Measurements from ENCODE around the gene EPHB2. TPM values are rescaled to one million over a fixed set of nuclear protein-coding genes. Genes with fewer than 3 reads are reported as not detected.

The EPHB2 gene
- total RNA-seq, 4 donors from 2014 or later, result 7.2 to 12.6 (median 9.1) TPM

DNA sequence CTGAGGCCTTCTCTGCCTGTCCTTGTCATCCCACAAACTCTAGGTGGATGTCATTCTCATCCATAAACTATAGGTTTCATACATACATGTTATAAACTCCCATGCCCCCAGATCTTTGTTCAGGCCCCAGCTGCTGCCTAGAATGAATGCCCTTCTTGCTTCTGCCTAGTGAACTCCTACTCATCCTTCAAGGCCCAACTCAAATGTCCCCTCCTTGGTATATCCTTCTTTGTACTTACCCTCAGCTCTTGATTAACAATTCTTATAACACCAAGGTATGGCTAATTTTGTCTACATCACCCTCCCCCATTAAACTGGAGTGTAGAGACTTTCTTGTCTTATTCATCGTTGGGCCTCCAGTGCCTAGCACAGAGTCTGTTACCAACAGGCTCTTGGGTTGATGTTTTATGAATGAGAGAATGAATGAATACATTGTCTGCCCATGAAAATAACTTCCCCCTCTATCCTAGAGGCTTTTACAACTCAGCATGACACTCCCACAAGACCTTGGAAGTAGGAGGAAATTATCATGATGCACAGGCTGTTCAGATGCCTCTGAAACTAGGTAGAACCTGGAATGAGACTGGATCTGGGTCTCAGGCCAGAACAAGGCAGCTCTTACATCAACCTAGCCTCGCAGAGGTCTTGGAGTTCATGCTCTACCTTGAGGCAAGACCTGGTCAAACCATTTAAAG lies 26.9 kb downstream of the EPHB2 start:
- Histone ChIP-seq H3K36me3 (no peaks in the 10 kb centered on the region), H3K27me3 (no peaks in the 10 kb centered on the region), H3K4me1 (peaks cover 0 to 29% (median 5%) of the 10 kb centered on the region in 4 donors), H3K4me3 (no peak overlapping the region), H3K27ac (no peak overlapping the region), H3K9me3 (no peaks in the 10 kb centered on the region)
- TF ChIP-seq POLR2A (IDR thresholded peaks at IDR 0.05) (no peak), EP300 (IDR thresholded peaks at IDR 0.05) (no peak)
- DNase-seq (ENCODE audit: low spot score in 2 of 2), result no peak
- WGBS, 2 donors, result 65 to 69% methylated on average over 2 of the region's 2 CpGs

DNA sequence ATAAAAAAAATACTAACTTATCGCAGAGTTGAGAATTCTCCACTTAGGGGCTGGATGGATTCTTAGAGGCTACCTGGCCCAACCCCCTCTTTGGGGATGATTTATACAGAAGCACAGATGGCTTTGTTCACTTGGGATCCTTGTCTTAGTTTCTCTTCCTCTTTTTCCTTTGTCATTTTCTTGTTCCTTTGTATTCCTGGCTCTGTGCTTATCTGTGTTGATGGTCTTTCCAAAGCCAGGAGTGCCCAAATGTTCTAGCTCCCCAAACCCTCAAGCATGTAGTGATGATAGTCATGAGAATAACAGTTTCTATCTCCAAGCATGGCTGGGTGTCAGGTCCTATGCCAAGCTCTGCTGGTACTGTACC lies 27.4 kb downstream of the EPHB2 start:
- no peak for TF ChIP-seq POLR2A (IDR thresholded peaks at IDR 0.05)
- no peak for TF ChIP-seq EP300 (IDR thresholded peaks at IDR 0.05)
- TF ChIP-seq, protein P1, sequence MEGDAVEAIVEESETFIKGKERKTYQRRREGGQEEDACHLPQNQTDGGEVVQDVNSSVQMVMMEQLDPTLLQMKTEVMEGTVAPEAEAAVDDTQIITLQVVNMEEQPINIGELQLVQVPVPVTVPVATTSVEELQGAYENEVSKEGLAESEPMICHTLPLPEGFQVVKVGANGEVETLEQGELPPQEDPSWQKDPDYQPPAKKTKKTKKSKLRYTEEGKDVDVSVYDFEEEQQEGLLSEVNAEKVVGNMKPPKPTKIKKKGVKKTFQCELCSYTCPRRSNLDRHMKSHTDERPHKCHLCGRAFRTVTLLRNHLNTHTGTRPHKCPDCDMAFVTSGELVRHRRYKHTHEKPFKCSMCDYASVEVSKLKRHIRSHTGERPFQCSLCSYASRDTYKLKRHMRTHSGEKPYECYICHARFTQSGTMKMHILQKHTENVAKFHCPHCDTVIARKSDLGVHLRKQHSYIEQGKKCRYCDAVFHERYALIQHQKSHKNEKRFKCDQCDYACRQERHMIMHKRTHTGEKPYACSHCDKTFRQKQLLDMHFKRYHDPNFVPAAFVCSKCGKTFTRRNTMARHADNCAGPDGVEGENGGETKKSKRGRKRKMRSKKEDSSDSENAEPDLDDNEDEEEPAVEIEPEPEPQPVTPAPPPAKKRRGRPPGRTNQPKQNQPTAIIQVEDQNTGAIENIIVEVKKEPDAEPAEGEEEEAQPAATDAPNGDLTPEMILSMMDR (IDR thresholded peaks at IDR 0.05), result no peak
- H3K36me3 ChIP-seq, result no peaks in the 10 kb centered on the region
- peaks cover 0 to 29% (median 5%) of the 10 kb centered on the region in 4 donors for H3K4me1 ChIP-seq
- no peaks in the 10 kb centered on the region for H3K27me3 ChIP-seq
- no peak overlapping the region for H3K4me3 ChIP-seq
- WGBS, 2 donors, result 88 to 96% methylated on average over 1 of the region's 1 CpG
- no peaks in the 10 kb centered on the region for H3K9me3 ChIP-seq
- H3K27ac ChIP-seq, result no peak overlapping the region
- DNase-seq (ENCODE audit: low spot score in 2 of 2), result no peak

DNA sequence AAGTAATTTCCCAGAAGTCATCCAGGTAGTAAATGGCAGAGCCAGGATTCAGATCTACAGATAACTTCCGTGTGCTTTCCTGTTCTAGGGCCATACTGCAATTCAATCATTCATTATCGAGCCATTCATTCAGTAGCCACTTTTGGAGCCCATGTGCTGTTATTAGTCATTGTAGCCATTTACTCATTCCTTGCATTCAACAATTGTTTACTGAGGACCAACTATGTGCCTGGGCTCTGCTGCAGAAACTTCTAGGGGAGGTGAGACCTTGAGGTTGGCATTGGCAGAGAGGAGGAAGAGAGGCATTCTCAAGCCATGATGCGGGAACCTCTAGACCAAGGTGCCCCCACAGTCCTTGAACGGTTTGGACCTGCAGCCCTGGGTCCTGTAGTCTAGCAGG lies 27.9 kb downstream of the EPHB2 start:
- TF ChIP-seq, protein P1 (IDR thresholded peaks at IDR 0.05), result no peak
- TF ChIP-seq EP300 (IDR thresholded peaks at IDR 0.05) (no peak), POLR2A (IDR thresholded peaks at IDR 0.05) (no peak)
- 86 to 92% methylated on average over 4 of the region's 4 CpGs for WGBS, 2 donors

DNA sequence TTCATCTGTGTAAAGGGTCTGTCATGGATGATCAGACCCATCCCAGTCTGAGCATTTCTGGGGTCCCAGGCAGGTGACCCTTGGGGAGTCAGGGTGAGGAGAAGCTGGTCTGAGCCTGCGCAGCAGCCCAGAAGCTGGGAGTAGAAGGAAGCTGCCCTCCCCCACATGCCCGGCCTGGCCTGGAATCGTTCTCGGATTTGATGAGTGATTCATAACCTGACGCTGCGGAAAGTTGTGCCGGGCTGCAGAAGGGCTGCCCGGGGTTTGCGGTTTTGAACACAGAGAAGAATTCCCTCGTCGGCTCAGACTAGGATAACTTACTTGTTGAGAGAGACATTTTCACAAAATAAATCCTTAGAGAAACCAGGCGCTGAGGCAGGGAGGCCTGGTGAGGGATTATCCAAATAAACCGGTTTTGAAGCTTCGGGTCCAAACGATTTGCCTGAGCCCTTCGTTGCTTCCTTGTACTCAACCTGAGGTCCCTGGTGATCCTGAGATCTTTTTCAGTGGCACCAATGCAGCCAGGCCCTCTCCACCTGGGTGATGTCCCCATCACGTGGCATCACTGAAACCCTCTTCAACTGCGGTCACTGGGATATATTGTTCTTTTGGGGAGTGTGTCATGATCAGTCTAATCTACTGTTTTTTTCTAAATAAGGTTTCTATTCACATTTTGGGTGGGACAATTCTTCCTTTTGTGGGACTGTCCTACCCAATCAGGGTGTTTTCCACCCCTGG lies 29.2 kb downstream of the EPHB2 start:
- DNase-seq (ENCODE audit: low spot score in 2 of 2), result peak; percentile 31 to 58
- WGBS, 2 donors, result 29 to 47% methylated on average over 18 of the region's 18 CpGs
- no peak overlapping the region for H3K4me3 ChIP-seq
- H3K36me3 ChIP-seq, result no peaks in the 10 kb centered on the region
- no peaks in the 10 kb centered on the region for H3K27me3 ChIP-seq
- TF ChIP-seq, protein P1 (IDR thresholded peaks at IDR 0.05), result no peak
- TF ChIP-seq POLR2A (IDR thresholded peaks at IDR 0.05) (no peak), EP300 (IDR thresholded peaks at IDR 0.05) (no peak)
- H3K4me1 ChIP-seq, result peaks cover 0 to 29% (median 5%) of the 10 kb centered on the region in 4 donors
- no peak overlapping the region for H3K27ac ChIP-seq
- H3K9me3 ChIP-seq, result no peaks in the 10 kb centered on the region

More for the DNA sequence above, 27.9 kb downstream of the EPHB2 start:
- Histone ChIP-seq H3K36me3 (no peaks in the 10 kb centered on the region), H3K27ac (no peak overlapping the region), H3K4me3 (no peak overlapping the region), H3K27me3 (no peaks in the 10 kb centered on the region), H3K4me1 (peaks cover 0 to 29% (median 5%) of the 10 kb centered on the region in 4 donors), H3K9me3 (no peaks in the 10 kb centered on the region)
- DNase-seq (ENCODE audit: low spot score in 2 of 2), result no peak

DNA sequence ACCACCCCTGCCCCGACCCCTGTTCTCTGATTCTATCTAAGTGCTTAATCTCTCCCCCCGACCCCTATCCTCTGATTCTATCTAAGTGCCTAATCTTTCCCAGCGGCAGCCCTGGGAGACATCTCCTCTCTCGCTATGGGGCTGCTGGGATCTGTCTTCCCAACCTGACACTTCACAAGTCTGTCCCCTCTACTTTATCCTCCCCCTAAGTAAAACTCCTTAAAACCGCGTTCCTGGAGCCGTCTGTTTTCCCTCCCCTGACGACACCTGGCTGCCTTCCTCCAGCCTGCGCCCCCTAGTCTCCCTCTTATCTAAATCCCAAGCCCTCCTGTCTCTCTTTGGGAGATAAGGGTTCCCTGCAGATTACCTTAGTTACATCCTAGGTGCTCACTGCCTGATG lies 30.5 kb downstream of the EPHB2 start:
- DNase-seq (ENCODE audit: low spot score in 2 of 2), result no peak
- no peaks in the 10 kb centered on the region for H3K9me3 ChIP-seq
- H3K27me3 ChIP-seq, result no peaks in the 10 kb centered on the region
- 75 to 78% methylated on average over 9 of the region's 9 CpGs for WGBS, 2 donors
- H3K36me3 ChIP-seq, result no peaks in the 10 kb centered on the region
- no peak overlapping the region for H3K27ac ChIP-seq
- peaks cover 0 to 26% (median 5%) of the 10 kb centered on the region in 4 donors for H3K4me1 ChIP-seq
- H3K4me3 ChIP-seq, result no peak overlapping the region
- TF ChIP-seq EP300 (IDR thresholded peaks at IDR 0.05) (no peak), POLR2A (IDR thresholded peaks at IDR 0.05) (no peak)
- TF ChIP-seq, protein P1 (IDR thresholded peaks at IDR 0.05), result no peak
